Omental fat pad (tissue), 4 donors: ENCODE data around the gene TGFB1. TPM values are rescaled to one million over a fixed set of nuclear protein-coding genes. Genes with fewer than 3 reads are reported as not detected.
"Not testable (repeated sequence)": the region's sequence is repeated elsewhere in the genome, so short reads cannot be mapped to it uniquely, and the experiment has no call there.

ENCODE experiments used
- ATAC-seq: fragments of 150-250 bp; one replicate; pipeline ENCODE4 v1.9.1; 2016; ENCODE audit warnings: mild to moderate bottlenecking, moderate library complexity; ENCODE audit not compliant: low FRiP score
- DNase-seq: peaks from one replicate; pipeline ENCODE4 v3.0.0-alpha.2; 2019; ENCODE audit warnings: low spot score
- small RNA-seq: library from RNA; depleted of rRNA; stranded (forward); fragments of <200 nt; gene quantifications from one replicate; pipeline ENCODE3, GENCODE V24; 2016
- total RNA-seq, 4 donors: library from RNA; depleted of rRNA; stranded (reverse); fragments of >200 nt; gene quantifications; one replicate each; pipeline ENCODE4 v1.1.0, GENCODE V29; 2016
- TF ChIP-seq, protein P1 (sequence below), 3 donors: fragments of 450-650 bp; IDR thresholded peaks; one replicate each; pipeline ENCODE4 v1.5.1; 2016 to 2017; ENCODE audit warnings: antibody characterized with exemption in 3 of 3, mild to moderate bottlenecking in 3 of 3, moderate library complexity in 2 of 3

The TGFB1 gene
- total RNA-seq, 4 donors from 2014 or later: 17.6 to 43.0 (median 25.2) TPM

DNA sequence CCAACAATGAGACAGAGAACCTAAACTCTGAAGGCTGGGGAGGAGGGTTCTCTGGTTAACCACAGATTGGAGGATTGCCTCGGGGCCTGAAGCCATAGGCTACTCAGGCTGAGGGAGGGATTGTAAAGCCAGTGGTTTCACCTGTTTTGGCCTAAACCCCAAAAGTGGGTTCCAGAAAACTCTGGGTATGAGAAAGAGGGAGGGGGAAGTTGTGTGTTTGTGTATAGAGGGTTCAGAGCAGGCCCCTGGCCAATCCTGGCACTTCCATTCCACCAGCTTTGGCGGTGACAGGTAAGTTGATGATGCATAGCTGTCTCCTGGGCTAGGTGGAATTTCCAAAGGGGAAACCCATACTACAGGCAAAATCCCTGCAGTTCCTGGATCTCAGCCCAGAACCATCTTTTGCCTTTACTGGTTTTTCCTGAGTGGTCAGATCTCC is 57.3 kb downstream of the TGFB1 start:
- TF ChIP-seq, protein P1, sequence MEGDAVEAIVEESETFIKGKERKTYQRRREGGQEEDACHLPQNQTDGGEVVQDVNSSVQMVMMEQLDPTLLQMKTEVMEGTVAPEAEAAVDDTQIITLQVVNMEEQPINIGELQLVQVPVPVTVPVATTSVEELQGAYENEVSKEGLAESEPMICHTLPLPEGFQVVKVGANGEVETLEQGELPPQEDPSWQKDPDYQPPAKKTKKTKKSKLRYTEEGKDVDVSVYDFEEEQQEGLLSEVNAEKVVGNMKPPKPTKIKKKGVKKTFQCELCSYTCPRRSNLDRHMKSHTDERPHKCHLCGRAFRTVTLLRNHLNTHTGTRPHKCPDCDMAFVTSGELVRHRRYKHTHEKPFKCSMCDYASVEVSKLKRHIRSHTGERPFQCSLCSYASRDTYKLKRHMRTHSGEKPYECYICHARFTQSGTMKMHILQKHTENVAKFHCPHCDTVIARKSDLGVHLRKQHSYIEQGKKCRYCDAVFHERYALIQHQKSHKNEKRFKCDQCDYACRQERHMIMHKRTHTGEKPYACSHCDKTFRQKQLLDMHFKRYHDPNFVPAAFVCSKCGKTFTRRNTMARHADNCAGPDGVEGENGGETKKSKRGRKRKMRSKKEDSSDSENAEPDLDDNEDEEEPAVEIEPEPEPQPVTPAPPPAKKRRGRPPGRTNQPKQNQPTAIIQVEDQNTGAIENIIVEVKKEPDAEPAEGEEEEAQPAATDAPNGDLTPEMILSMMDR (IDR thresholded peaks at IDR 0.05): no peak
- no peak for DNase-seq
- no peak for ATAC-seq

DNA sequence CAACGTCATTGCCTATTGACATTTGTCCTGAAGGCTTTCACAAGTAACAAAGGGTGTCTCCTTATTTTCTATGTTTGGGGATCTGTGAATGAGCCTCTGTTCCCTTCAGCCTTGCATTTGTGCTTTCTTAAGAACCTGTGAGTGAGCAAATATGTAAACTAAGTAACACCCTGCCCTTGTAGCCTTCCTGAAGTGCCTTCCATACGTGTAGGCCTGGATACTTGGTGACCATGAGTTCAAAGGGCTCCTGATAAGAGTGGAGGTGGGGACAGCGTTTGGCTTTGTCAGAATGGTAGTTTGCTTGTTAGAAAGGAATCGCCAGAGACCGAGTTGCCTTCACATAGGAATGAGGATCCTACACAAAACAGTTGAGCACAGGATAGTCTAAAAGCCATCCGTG is 58.2 kb downstream of the TGFB1 start:
- TF ChIP-seq, protein P1 (IDR thresholded peaks at IDR 0.05): no peak
- no peak for ATAC-seq
- DNase-seq: no peak

DNA sequence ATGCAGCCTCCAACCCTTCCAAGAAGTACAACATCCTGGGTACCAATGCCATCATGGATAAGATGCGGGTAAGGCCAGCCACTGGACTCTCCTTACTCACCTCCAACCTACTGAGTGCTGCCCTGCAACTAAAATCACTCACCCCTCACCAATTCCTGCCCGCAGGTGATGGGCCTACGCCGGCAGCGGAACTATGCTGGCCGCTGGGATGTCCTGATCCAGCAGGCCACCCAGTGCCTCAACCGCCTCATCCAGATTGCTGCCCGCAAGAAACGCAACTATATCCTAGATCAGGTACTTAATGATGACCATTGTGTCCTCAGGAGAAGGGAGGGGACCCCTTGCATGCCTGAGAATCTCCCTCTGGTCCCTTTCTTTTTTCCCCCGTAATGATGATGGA is 59.3 kb downstream of the TGFB1 start:
- ATAC-seq: no peak
- no peak for DNase-seq
- TF ChIP-seq, protein P1 (IDR thresholded peaks at IDR 0.05): no peak

DNA sequence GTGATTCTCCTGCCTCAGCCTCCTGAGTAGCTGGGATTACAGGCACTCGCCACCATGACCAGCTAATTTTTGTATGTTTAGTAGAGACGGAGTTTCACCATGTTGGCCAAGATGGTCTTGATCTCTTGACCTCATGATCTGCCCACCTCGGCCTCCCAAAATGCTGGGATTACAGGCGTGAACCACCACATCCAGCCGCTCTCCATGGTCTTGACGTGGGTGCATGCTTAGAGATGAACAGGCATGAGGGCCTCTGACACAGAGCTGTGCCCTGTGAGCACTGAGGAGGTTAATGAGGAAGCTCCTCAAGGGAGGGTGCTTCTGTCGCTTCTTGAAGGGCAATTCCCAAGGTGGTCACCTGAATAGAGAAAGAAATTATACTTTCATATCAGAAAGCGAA is 63.9 kb downstream of the TGFB1 start:
- DNase-seq, ATAC-seq: not testable (repeated sequence)

DNA sequence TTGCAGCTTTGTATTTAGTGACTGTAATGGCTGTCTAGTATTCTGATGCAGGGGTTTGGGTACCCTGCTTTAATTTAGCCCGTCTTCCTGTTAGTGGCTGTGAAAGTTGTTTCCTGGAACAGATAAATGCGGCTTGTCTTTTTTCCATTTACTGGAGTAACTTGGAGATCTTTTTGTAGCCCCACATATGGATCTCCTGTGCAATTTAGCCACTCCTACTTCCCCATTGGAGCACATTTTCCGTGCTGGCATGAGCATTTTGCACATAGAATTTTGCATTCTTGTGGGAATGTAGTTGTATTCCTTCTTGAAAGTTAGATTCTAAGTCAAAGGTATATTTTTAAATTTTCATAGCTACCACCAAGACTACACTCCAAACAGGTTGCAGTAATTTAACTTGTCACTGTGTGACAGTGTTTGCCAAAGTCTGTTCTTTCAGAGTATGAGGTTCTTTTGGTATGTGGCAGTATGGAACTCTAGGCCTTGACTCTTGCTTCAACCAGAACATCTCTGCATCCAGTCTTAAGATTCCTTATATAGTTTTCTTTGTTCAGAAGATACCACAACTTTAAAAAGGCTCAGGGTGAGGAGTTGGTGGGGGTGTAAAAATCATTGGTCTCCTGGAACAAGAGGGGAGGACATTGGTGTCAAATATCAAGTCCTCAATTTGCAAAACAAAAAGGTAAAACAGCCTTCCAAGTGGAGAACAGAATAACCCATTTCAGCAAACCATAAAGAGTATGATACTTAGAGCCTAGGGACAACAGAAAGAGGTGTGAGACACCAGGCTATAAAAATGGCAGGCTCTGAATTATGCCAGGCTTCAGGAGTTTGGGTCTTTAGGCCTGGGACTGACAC is 64.8 kb downstream of the TGFB1 start:
- ATAC-seq (no peak), DNase-seq (no peak)
- TF ChIP-seq, protein P1 (IDR thresholded peaks at IDR 0.05): no peak

Small RNAs within 50 kb of the gene (small RNA-seq; reads per million reads assigned to genes)
- gene RN7SL34P: not detected

Other genes starting within 250 kb of the TGFB1 start
- gene CYP2F1, start 239.5 kb downstream of the TGFB1 start, total RNA-seq: not detected
- 1 to 10 TPM in 3 of 4 donors, under 1 TPM in 1; 0.32 to 6.5 (median 5.5) TPM for gene CYP2S1, start 160.7 kb downstream of the TGFB1 start, total RNA-seq
- 100 to 1,000 TPM in 1 of 4 donors, 10 to 100 TPM in 3; 65.8 to 141 (median 78.7) TPM for gene AXL, start 134.7 kb downstream of the TGFB1 start, total RNA-seq
- 100 to 1,000 TPM in 3 of 4 donors, 10 to 100 TPM in 1; 92.5 to 173 (median 117) TPM for gene HNRNPUL1, start 89.5 kb downstream of the TGFB1 start, total RNA-seq
- gene CCDC97, start 43.8 kb downstream of the TGFB1 start, total RNA-seq: 10 to 100 TPM; 11.8 to 16.6 (median 13.9) TPM
- gene B9D2, start 10.2 kb upstream of the TGFB1 start, total RNA-seq: 1 to 10 TPM; 3.3 to 6.8 (median 5.1) TPM
- 10 to 100 TPM; 12.4 to 44.3 (median 14.2) TPM for gene TMEM91, start 22.6 kb upstream of the TGFB1 start, total RNA-seq
- 10 to 100 TPM; 13.2 to 17.3 (median 15.7) TPM for gene EXOSC5, start 43.4 kb upstream of the TGFB1 start, total RNA-seq
- 10 to 100 TPM; 30.3 to 47.0 (median 39.1) TPM for gene BCKDHA, start 43.9 kb upstream of the TGFB1 start, total RNA-seq
- gene B3GNT8, start 73.5 kb upstream of the TGFB1 start, total RNA-seq: 1 to 10 TPM; 1.0 to 7.2 (median 4.7) TPM
- 10 to 100 TPM; 29.2 to 36.7 (median 35.1) TPM for gene DMAC2, start 86.0 kb upstream of the TGFB1 start, total RNA-seq
- gene ERICH4, start 89.2 kb upstream of the TGFB1 start, total RNA-seq: not detected
- 1 to 10 TPM in 2 of 4 donors, under 1 TPM in 2; 0.37 to 3.5 (median 1.4) TPM for gene CEACAM21, start 222.2 kb upstream of the TGFB1 start, total RNA-seq